Right kidney (tissue), 1 donor: Measurements from ENCODE around the gene GPATCH3.
"Not testable (repeated sequence)": the region's sequence is repeated elsewhere in the genome, so short reads cannot be mapped to it uniquely, and the experiment has no call there.

Experiments
- DNase-seq: peaks from one replicate; pipeline ENCODE4 v3.0.0-alpha.2; 2016

GPATCH3 gene

DNA sequence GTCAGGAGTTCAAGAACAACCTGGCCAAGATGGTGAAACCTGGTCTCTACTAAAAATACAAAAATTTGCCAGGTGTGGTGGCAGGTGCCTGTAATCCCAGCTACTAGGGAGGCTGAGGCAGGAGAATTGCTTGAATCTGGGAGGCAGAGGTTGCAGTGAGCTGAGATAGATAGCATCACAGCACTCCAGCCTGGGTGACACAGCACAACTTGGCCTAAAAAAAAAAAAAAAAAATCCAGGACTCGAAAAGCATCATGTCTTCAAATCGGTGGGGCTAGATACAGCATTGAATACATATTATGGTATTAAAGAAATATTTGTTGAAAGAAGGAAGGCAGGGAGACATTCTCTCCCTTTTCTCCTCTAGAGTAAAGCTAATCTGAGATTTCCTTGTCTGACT lies 27.2 kb downstream of the GPATCH3 start:
- not testable (repeated sequence) for DNase-seq

GRCh38 chr1:26864610-26865480 lies 35.4 kb downstream of the GPATCH3 start:
- DNase-seq: peak; percentile 97

DNA sequence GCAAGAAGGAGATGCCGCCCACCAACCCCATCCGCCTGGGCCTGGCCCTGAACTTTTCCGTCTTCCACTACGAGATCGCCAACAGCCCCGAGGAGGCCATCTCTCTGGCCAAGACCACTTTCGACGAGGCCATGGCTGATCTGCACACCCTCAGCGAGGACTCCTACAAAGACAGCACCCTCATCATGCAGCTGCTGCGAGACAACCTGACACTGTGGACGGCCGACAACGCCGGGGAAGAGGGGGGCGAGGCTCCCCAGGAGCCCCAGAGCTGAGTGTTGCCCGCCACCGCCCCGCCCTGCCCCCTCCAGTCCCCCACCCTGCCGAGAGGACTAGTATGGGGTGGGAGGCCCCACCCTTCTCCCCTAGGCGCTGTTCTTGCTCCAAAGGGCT lies 36.6 kb downstream of the GPATCH3 start:
- DNase-seq: no peak

DNA sequence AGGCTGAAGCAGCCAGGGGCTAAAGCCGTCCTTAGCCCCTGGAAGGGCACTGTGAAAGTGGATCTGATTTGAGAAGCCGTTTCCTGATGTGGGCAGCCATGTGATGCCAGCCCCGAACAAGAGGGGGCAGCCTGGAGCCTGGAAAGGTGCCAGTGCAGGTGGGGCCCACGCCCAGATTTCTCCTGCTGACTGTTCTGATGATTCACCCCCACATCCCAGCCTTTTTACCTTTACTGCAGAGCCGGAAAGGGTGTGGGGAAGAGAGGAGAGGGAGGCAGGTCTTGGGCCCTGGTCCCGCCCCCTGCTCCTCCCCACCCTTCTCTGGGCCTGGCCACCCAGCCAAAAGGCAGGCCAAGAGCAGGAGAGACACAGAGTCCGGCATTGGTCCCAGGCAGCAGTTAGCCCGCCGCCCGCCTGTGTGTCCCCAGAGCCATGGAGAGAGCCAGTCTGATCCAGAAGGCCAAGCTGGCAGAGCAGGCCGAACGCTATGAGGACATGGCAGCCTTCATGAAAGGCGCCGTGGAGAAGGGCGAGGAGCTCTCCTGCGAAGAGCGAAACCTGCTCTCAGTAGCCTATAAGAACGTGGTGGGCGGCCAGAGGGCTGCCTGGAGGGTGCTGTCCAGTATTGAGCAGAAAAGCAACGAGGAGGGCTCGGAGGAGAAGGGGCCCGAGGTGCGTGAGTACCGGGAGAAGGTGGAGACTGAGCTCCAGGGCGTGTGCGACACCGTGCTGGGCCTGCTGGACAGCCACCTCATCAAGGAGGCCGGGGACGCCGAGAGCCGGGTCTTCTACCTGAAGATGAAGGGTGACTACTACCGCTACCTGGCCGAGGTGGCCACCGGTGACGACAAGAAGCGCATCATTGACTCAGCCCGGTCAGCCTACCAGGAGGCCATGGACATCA lies 37.2 kb downstream of the GPATCH3 start, which contains the start of gene SFN:
Gene SFN (plus strand): TSS at position 369 of the 904 bp plus-strand sequence. CDS start 64 bp downstream, at position 433.
- no peak for DNase-seq

- no peak for DNase-seq
Observed at GRCh38 chr1:26861889-26862378, 38.3 kb downstream of the GPATCH3 start.

- DNase-seq: no peak
Observed at GRCh38 chr1:26861286-26861701, 39.0 kb downstream of the GPATCH3 start.

GRCh38 chr1:26858891-26859640 lies 41.2 kb downstream of the GPATCH3 start:
- no peak for DNase-seq

GRCh38 chr1:26858160-26858559 lies 42.1 kb downstream of the GPATCH3 start:
- no peak for DNase-seq

DNA sequence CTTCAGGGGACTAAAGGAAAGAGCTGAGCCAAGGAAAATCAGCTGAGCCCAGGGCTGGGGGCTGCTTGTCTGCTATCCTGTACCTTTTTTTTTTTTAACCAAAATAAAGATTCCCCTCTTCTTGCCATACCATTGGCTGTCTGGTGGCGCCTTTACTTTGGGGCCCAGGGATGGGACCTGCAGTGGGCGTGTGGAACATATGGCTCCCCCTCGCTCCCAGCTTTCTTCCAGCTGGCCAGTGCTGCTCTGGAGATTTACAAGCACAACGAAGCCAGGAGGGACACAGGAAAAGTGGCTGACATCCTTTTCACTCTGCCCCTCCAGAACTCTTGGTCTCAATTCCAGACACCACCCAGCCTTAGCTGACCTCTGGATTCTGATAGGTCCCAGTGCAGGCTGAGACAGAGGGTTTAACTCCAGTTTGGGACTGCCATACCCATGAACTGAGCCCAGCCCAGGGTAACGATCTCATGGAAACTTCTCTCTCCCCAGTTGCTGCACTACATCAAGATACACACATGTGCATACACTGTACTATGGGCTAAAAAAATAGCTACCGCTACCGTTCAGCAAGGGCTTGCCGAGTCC lies 42.7 kb downstream of the GPATCH3 start:
- no peak for DNase-seq

DNA sequence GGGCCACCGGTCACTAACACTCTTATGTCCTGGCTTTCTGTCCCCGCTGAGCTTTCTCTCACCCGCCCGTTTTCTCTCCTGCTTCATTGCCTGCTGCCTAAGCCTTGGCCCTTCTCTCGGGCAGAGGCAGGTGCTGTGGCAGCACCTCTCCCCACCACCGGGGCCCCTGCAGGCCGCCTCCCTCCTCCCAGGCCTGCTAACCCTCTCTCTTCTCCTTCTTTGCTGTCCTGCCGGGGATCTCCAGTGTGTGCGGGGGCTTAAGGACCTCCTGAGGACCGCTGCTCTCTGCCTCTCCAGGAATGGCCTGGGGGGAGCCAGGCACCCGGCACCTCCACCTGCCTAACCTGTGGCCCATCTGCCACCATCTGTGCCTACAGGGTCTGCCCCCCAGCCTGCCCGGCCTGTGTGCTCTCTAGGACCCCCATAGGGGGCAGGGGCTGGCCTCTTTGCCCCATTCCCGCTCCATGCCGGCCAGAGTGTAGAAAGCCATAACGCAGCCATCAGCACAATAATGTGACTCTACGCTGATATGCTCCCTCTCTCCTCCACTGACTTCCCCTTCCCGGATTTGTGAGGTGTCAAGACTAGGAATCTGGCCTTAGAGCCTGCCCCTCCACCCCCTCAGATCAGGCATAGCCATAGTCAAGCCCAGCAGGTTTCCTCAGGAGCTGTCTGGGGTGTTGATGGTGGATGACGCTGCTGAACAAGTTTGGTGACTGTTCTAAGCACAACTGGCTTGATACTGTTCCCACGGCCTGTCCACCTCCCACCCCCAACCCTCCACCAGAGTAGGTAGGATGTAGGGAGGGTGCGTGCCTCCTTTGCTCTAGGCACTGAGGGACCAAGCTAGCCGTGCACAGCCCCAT lies 43.4 kb downstream of the GPATCH3 start:
- no peak for DNase-seq

GRCh38 chr1:26856181-26856580 lies 44.1 kb downstream of the GPATCH3 start:
- DNase-seq: no peak

DNA sequence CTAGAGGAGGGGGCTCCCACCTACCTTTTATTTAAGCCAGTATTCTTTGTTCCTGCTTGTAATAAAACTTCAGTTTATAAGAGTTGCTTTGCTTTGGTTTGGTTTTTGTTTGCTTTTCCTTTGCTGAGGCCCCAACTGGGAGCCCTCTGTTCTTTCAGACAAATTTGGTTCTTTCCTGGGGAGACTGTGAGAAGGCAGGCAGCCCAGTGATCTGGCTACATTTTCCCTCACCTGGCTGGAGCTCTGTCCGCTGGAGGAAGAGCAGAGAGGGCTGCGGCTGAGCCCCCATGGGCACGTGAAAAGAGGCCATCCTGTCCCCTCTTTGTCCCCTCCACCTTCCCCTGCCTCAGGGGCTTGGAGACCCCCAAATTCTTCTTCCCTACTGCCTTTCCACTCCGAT lies 44.6 kb downstream of the GPATCH3 start:
- DNase-seq: no peak

- DNase-seq: no peak
Observed at GRCh38 chr1:26854906-26855305, 45.4 kb downstream of the GPATCH3 start.

GRCh38 chr1:26853600-26853999 lies 46.7 kb downstream of the GPATCH3 start:
- DNase-seq: no peak

DNA sequence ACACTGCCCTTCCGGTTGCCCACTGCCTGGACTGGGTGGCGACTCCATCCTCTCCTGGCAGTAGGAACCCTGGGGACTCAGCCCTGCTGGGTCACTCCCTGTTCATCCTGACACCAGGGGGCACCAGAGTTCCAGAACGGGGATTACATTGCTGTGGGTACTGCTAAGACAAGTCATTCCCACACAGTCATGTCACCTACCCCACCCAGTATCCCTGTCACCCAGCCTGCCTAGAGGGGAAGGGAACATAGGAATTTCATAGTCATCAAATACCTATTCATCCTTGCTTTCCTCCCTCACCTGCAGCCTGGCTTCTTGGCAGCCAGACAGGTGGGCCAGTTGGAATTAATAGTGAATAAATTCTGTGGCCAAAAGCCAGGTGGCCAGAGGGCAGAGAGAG lies 47.1 kb downstream of the GPATCH3 start:
- peak; percentile 37 for DNase-seq

DNA sequence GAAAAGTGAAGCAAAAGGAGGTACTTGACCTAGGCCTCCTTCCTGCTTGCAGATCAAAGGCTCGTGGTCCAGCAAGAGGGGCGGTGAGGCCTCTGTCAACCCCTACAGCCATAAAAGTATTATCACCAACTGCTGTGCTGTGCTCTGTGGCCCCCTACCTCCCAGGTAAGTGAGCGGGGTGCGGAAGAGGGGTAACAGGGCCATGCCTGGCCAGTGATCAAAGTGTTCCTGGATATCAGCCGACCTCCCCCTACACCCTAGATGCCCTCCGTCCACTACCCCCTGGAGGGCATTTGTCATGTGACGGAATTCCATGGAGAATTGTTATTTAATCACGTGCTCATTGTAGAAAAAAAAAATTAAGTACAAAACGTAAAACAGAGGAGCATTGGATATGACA lies 47.6 kb downstream of the GPATCH3 start:
- DNase-seq: no peak

DNA sequence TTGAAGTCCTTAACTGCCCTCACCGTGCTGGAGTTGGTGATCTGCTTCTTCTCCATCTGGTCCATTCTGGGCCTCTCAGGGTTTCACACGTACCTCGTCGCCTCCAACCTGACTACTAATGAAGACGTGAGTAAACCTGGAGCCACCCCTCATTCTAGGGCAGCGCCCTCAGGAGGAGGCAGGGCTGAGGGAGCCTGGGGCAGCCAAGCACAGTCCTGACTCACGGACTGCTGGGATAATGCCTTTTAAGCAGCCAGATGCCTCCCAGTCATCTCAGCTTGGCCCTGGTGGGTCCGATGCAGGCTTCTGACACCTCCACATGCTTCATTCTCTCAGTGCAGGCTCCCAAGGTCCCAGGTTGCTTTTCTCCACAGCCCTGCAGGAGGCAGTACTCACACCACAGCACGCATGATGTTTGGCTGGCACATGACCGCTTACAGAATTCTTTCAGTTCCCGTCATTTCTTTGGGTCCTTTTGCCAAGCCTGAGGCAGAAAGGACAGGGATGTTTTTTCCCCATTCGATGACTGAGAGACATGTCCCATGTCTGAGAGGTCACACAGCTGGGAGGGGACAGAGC lies 49.1 kb downstream of the GPATCH3 start:
- no peak for DNase-seq

GRCh38 chr1:26848941-26849774 lies 51.1 kb downstream of the GPATCH3 start:
- no peak for DNase-seq

GRCh38 chr1:26848499-26848898 lies 51.8 kb downstream of the GPATCH3 start:
- no peak for DNase-seq
